SU-DHL-6 (cell line): ENCODE data around the gene CTNNA2.

Experiments
- EZH2phosphoT487 ChIP-seq: fragments of 200-600 bp; sonication (generic), shearing (Covaris generic); conservative IDR thresholded peaks from 2 replicates; pipeline ENCODE4 v1.6.1; 2018; ENCODE audit warnings: mild to moderate bottlenecking, antibody characterized with exemption, low read length, moderate library complexity, mixed read lengths
- TF ChIP-seq, protein P1 (sequence below): fragments of 200-600 bp; sonication (generic); IDR thresholded peaks from one replicate; pipeline ENCODE4 v1.5.1; 2017; ENCODE audit warnings: antibody characterized with exemption, mild to moderate bottlenecking, low read length, moderate library complexity; ENCODE audit not compliant: insufficient read depth, poor library complexity, severe bottlenecking

- TF ChIP-seq, protein P1, sequence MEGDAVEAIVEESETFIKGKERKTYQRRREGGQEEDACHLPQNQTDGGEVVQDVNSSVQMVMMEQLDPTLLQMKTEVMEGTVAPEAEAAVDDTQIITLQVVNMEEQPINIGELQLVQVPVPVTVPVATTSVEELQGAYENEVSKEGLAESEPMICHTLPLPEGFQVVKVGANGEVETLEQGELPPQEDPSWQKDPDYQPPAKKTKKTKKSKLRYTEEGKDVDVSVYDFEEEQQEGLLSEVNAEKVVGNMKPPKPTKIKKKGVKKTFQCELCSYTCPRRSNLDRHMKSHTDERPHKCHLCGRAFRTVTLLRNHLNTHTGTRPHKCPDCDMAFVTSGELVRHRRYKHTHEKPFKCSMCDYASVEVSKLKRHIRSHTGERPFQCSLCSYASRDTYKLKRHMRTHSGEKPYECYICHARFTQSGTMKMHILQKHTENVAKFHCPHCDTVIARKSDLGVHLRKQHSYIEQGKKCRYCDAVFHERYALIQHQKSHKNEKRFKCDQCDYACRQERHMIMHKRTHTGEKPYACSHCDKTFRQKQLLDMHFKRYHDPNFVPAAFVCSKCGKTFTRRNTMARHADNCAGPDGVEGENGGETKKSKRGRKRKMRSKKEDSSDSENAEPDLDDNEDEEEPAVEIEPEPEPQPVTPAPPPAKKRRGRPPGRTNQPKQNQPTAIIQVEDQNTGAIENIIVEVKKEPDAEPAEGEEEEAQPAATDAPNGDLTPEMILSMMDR, result no peak
- no peak for TF ChIP-seq EZH2phosphoT487
These were observed 778.8 kb downstream of the CTNNA2 start for GRCh38 chr2:80291656-80292055.
